NCI-H2081 treated with DMSO at 0.1 percent for 48 hours (cell line): ENCODE results near the gene MFF.
A peak's percentile ranks its signal among the peaks of the same experiment; 100 is the strongest.

Experiments
- DNase-seq: peaks from one replicate; lab custom pipeline; 2025; lab: John Stamatoyannopoulos, UW

Gene MFF, protein sequence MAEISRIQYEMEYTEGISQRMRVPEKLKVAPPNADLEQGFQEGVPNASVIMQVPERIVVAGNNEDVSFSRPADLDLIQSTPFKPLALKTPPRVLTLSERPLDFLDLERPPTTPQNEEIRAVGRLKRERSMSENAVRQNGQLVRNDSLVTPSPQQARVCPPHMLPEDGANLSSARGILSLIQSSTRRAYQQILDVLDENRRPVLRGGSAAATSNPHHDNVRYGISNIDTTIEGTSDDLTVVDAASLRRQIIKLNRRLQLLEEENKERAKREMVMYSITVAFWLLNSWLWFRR

GRCh38 chr2:227324995-227325838 lies at the start of gene MFF:
Gene MFF, plus strand, starts transcription at chr2:227325251. Its CDS starts 5,415 bp downstream, at chr2:227330666.
- peak; percentile 62 for DNase-seq

DNA sequence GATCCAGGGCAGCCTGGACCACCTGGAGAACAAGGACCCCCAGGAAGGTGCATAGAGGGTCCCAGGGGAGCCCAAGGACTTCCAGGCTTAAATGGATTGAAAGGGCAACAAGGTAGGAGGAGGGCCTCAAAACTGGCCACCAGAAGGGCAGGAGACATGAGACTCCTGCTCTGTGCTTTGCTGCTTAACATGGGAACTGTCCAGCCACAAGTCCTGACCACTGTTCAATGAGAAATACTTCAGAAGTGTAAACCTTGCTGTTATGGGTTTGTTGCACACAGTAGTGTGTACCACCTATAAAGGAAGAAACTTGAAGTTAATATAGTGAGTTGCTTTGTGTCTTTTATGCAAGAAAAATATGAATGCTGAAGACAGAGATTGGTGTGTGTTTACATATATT lies 44.2 kb upstream of the MFF start:
- DNase-seq = no peak

DNA sequence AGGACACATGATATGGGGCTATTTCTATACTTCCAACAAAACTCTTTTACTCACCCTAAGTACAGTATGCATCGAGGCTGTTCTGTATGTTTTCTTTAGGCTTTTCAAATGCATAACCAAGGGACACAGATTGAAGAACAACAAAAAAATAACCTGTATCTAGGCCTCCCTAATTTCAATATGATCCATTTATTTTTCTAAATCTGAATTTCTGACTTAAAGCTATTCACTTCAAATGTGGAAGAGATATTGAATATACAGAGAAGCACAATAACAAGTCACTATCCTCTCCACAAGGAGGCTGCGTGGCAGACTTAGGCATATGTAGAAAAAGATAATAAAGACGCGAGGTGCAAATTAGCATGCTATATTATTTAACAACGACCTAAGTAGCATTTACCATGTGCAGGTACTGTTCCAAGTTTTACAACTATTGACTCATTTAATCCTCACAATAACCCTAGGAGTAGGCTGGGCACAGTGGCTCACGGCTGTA lies 39.3 kb upstream of the MFF start:
- no peak for DNase-seq

DNA sequence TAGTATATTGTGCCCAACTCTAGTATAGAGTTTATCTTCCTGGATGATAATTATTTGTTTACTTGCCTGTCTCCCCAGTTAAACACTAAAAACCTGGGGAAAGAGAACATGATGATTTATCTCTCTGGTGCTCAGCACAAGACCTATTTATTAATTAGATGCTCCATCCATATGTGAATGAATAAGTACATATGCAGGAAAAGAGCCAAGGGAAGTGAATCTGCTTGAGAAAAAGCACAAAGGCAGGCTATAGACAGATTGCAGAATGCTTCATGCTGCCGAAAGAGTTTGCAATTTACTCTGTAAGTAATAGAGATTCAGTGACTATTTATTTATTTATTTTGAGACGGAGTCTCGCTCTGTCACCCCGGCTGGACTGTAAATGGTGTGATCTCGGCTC lies 37.3 kb upstream of the MFF start:
- no peak for DNase-seq

- DNase-seq = no peak
Measured at GRCh38 chr2:227292314-227292713, 32.7 kb upstream of the MFF start.

DNA sequence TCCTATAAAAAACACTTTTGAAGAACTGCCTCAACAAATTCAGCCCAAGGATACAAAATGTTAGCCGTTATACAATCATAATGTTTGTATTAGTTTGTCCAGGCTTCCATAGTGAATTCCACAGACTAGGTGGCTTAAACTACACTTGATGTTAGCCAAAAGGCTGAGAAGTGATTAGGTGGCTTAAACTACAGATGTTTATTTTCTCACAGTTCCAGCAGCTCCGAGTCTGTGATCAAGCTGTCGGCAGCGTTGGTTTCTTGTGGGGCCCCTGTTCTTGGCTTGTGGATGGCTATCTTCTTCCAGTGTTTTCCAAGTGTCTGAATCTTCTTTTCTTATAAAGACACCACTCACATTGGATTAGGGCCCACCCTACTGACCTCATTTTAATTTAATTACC lies 31.5 kb upstream of the MFF start:
- no peak for DNase-seq

GRCh38 chr2:227295806-227296205 lies 29.2 kb upstream of the MFF start:
- DNase-seq = no peak

DNA sequence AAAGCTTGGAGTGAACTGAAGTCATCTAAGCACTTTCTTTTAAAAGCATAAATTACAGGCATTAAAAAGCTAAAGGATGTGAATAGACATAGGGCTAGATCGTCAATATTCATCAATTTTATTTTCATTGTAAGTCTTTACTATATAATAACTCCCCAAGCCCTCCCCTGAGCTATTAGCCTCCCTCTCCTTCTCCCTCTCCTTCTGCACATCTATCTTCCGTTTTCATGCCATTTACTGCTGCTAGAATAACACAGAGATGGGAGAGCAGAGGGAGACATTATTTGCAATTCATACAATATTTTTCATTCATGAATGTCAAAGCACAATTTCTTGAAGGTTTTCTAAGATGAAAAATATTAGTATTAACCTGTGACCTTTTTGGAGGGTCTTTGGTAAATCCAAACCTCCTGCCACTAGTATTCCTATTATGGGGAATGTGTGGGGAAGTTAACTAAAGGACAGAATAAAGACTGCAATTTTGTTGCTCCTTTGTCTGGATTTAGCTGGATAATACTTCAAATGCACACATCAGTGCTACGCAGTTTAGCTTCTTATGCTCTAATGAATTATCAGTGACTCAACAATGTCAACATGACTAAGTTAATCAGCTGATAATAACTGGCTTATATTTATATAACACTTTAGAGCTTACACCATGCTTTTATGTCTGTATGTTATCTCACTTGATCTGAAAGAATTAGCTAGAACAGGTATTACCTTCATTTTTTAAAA lies 28.2 kb upstream of the MFF start:
- no peak for DNase-seq

- DNase-seq = no peak
Measured at GRCh38 chr2:227301523-227301922, 23.5 kb upstream of the MFF start.

- no peak for DNase-seq
Measured at GRCh38 chr2:227308784-227309183, 16.3 kb upstream of the MFF start.

DNA sequence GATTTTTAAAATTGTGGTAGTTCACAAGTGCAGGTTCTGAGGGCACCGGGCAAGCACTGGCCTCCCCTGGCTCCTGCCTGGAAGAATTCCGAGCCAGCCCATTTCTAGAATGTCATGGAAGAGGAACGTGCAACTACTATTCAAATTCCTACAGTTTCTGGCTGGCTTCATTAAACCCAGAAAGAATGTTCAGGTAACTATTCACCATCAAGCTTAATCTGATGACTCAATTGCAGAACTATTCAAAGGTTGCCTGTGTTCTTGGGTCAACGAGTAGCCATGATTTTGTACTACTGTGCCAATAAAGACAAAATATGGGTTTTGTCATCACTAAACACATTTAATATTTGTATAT lies 14.3 kb upstream of the MFF start:
- DNase-seq = no peak

GRCh38 chr2:227311861-227312506 lies 13.1 kb upstream of the MFF start:
- DNase-seq = no peak

GRCh38 chr2:227312579-227312978 lies 12.5 kb upstream of the MFF start:
- no peak for DNase-seq

GRCh38 chr2:227313310-227313709 lies 11.7 kb upstream of the MFF start:
- no peak for DNase-seq

GRCh38 chr2:227317834-227318233 lies 7.2 kb upstream of the MFF start:
- no peak for DNase-seq

DNA sequence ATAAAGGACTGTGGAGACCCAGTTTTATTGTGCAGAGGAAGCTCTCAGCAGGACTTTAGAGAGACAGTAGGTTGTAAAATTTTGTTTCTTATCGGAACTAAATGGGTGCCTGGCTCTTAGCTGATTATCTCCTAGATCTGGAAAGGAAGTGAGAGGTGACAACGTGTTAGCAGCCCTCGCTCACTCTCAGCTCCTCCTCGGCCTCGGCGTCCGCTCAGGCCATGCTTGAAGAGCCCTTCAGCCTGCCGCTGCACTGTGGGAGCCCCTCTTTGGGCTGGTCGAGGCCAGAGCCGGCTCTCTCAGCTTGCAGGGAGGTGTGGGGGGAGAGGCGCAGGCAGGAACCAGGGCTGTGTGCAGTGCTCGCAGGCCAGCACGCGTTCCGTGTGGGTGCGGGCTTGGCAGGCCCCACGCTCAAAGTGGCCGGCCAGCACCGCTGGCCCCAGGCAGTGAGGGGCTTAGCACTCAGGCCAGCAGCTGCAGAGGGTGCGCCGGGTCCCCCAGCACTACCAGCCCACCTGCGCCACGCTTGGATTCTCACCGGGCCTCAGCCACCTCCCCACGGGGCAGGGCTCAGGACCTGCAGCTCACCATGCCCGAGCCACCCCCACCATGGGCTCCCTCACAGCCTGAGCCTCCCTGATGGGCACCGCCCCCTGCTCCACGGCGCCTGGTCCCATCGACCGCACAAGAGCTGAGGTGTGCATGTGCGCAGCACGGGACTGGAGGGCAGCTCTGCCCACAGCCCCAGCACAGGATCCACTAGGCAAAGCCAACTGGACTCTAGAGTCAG lies 4.6 kb upstream of the MFF start:
- DNase-seq = no peak

DNA sequence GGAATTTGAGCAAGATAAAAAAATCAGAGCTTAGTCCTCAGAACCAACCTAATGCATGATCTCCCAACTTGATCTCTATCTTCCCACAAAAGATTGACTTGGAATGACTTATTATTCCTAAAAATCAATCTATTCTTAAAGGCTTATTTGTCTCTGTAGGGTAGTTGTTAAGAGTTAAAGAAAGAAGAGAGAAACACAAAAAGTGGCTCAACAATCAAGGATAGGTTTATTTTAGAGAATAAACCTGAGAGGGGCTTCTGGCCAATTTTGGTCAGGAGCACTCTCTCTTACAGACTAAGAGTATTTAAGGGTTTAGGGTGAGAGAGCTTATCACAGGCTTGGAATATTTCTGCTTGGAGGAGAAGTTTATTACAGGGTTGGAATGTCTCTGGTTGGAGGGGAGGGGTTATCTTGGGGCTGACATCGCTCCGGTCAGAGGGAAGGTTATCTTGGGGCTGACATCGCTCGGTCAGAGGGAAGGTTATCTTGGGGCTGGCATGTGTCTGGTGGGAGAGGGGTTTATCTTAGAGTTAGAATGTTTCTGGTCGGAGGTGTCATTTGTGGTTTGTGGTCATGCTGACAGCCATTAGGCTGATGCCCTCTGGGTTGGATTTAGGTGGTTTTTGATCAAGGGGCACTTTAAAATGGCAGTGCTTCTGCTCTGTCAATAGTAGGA lies 2.4 kb upstream of the MFF start:
- DNase-seq = no peak

DNA sequence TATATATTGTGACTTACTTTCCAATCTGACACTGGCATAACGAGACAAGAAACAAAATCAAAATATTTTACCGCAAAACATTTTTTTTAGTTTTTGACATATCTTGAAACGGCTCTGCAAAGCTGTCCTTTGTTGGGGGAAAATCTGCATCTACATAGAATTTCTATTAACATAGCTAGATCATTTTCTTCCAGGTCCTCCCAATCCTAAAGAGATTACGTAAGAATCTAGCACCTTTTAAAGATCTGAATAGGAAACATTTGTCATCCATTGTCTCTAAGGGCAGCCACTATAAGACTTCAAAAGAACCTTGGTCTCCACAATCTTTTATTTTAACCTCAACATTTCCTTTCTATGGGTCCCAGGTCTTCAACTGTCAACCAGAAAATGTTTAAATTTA lies 1.2 kb upstream of the MFF start:
- DNase-seq = no peak

DNA sequence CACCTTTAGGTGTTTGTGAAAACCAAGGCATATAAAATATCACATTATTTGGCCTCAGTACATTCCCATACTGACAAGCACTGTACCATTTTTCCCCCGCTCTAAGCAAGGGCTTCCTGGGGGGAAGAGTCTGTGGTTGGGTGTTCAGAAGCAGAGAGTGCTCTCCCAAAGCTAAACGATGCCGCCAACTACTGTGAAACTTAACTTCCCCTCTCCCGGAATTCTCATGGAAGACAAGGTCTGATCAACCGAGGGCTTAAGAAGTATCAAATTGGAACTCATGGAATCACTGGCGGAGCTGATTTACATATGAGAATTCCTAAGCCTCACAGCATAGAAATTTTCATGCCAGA lies 433 bp upstream of the MFF start:
- no peak for DNase-seq

- DNase-seq = no peak
Measured at GRCh38 chr2:227325839-227326195, 766 bp downstream of the MFF start.

- no peak for DNase-seq
Measured at GRCh38 chr2:227326783-227327182, 1.7 kb downstream of the MFF start.
